Progenitor cell of endocrine pancreas (in vitro differentiated cells): ENCODE measurements around the gene AGTPBP1. TPM values are rescaled to one million over a fixed set of nuclear protein-coding genes. Genes with fewer than 3 reads are reported as not detected.

Experiments
- DNase-seq: peaks from one replicate; pipeline ENCODE4 v3.0.0; 2021; ENCODE audit warnings: low spot score; ENCODE audit not compliant: unreplicated experiment
- H3K27ac Mint-ChIP-seq: 2 replicates; pipeline ENCODE4 v1.8.0; 2021; ENCODE audit warnings: mild to moderate bottlenecking, moderate library complexity, mixed read lengths
- H3K27me3 Mint-ChIP-seq: 2 replicates; pipeline ENCODE4 v1.8.0; 2021; ENCODE audit warnings: mixed read lengths
- H3K36me3 Mint-ChIP-seq: 2 replicates; pipeline ENCODE4 v1.8.0; 2022; ENCODE audit warnings: mixed read lengths; ENCODE audit not compliant: insufficient read depth
- H3K4me1 Mint-ChIP-seq: 2 replicates; pipeline ENCODE4 v1.8.0; 2021; ENCODE audit warnings: low read depth, mixed read lengths
- H3K4me3 Mint-ChIP-seq: 2 replicates; pipeline ENCODE4 v1.8.0; 2021; ENCODE audit warnings: low read depth, mild to moderate bottlenecking, moderate library complexity, mixed read lengths
- H3K9me3 Mint-ChIP-seq: 2 replicates; pipeline ENCODE4 v1.8.0; 2021; ENCODE audit warnings: low read depth, mixed read lengths
- total RNA-seq: library from RNA; stranded (reverse); gene quantifications from 2 replicates; pipeline ENCODE4 v1.2.1, GENCODE V29; 2021
- TF ChIP-seq, protein P1 (sequence below): fragments of 200-600 bp; sonication (generic); IDR thresholded peaks from one replicate; pipeline ENCODE4 v1.5.0; 2021; ENCODE audit warnings: antibody characterized with exemption, mild to moderate bottlenecking; ENCODE audit not compliant: unreplicated experiment

Gene AGTPBP1
- total RNA-seq, 1 donor from 2014 or later = 44.3 TPM

DNA sequence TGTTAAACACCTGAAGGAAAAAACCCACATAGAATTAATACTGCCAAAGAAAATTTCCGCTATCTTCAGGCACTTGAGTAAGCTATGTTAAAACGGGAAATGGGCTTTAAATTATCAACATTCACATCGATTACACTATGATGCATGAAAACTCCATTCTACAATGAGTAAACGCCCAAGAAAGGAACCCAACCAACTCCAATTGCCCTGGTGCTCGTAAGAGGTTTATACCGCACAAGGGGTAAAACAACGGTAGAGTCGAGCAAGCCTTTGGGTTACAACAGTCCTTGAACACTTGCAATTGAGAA, 1.0 kb downstream of the AGTPBP1 start:
- H3K4me1 Mint-ChIP-seq = peaks cover 23% of the 10 kb centered on the region
- DNase-seq = no peak
- peak overlapping the region; percentile 95 for H3K27ac Mint-ChIP-seq
- H3K27me3 Mint-ChIP-seq = peaks cover 15% of the 10 kb centered on the region
- H3K9me3 Mint-ChIP-seq = no peaks in the 10 kb centered on the region
- H3K4me3 Mint-ChIP-seq = peak overlapping the region; percentile 91
- H3K36me3 Mint-ChIP-seq = no peaks in the 10 kb centered on the region
- TF ChIP-seq, protein P1, sequence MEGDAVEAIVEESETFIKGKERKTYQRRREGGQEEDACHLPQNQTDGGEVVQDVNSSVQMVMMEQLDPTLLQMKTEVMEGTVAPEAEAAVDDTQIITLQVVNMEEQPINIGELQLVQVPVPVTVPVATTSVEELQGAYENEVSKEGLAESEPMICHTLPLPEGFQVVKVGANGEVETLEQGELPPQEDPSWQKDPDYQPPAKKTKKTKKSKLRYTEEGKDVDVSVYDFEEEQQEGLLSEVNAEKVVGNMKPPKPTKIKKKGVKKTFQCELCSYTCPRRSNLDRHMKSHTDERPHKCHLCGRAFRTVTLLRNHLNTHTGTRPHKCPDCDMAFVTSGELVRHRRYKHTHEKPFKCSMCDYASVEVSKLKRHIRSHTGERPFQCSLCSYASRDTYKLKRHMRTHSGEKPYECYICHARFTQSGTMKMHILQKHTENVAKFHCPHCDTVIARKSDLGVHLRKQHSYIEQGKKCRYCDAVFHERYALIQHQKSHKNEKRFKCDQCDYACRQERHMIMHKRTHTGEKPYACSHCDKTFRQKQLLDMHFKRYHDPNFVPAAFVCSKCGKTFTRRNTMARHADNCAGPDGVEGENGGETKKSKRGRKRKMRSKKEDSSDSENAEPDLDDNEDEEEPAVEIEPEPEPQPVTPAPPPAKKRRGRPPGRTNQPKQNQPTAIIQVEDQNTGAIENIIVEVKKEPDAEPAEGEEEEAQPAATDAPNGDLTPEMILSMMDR = no peak

DNA sequence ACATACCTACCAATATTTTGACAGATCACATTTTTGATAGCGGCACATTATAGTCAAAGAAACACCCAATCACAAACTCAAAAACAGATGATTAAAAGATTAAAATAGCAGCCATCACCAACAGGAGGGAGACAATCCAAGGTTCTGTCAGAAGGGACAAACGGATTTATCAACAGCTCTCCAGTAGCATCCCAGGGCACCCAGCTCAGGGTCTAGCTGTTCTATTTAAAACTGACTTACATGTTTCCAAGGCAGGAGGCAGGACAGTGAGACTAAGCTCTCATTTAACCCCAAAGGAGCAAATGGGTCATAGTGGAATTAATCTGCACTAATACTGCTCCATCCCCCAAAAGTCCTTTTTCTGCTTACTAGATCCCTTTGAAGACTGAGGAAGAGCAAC, 3.2 kb downstream of the AGTPBP1 start:
- Mint-ChIP-seq H3K27me3 (peaks cover 4% of the 10 kb centered on the region), H3K9me3 (peaks cover 2% of the 10 kb centered on the region), H3K4me1 (peaks cover 20% of the 10 kb centered on the region), H3K27ac (no peak overlapping the region), H3K36me3 (peaks cover 3% of the 10 kb centered on the region), H3K4me3 (no peak overlapping the region)
- TF ChIP-seq, protein P1 = no peak
- no peak for DNase-seq

DNA sequence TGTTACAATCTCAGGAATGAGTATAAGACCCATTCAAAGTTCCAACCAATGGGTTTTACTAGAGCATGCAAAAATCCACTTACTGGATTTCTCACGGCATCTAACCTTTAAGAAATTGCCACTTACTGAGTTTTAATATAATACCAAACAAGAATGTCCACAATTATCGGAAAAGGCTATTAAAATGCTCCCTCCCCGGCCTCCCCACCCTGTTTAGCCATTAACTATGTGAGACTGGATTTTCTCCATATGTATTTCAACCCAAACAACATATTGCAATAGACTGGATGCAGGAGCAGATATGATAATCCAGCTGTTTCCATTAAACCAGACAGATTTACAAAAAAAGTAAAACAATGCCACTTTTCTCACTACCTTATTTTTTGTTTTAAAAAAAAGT, 4.1 kb downstream of the AGTPBP1 start:
- no peak for DNase-seq
- Mint-ChIP-seq H3K4me1 (peaks cover 14% of the 10 kb centered on the region), H3K27me3 (no peaks in the 10 kb centered on the region), H3K36me3 (peaks cover 8% of the 10 kb centered on the region), H3K4me3 (no peak overlapping the region), H3K27ac (no peak overlapping the region), H3K9me3 (peaks cover 6% of the 10 kb centered on the region)
- TF ChIP-seq, protein P1 = no peak

DNA sequence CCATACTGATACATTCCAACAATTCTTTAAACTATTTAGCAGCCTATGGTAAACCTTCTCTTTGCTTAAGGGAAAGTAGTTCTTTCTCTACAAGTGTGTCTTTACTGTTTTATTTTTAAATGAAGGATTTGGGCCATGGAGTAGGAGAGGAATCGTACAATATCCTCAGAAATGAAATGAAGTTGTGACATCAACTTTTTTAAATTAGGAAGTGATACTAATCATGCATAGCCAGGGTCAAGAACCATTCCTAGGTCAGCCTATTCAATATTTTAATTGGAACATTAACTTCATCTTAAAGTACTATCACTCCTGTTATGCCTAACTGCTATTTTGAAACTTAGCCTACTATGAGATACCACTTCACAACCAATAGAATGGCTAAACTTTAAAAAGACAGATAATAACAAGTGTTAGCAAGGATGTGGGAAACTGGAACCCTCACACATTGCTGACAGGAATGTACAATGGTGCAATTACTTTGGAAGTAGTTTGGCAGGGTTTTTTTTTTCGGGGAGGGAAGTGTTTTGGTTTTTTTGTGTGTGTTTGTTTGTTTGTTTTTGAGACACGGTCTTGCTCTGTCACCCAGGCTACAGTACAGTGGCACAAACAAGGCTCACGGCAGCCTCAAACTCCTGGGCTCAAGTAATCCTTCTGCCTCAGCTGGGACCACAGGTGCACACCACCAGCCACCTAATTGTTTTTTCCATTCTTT, 10.7 kb downstream of the AGTPBP1 start:
- no peak for DNase-seq
- Mint-ChIP-seq H3K9me3 (peaks cover 6% of the 10 kb centered on the region), H3K4me1 (peaks cover 7% of the 10 kb centered on the region), H3K27ac (peak overlapping the region; percentile 26), H3K27me3 (no peaks in the 10 kb centered on the region), H3K4me3 (no peak overlapping the region), H3K36me3 (peaks cover 8% of the 10 kb centered on the region)
- TF ChIP-seq, protein P1 = no peak

GRCh38 chr9:85729882-85730281, 11.9 kb downstream of the AGTPBP1 start:
- H3K36me3 Mint-ChIP-seq = peaks cover 9% of the 10 kb centered on the region

More at GRCh38 chr9:85729882-85730281, 11.9 kb downstream of the AGTPBP1 start:
- TF ChIP-seq, protein P1 = no peak
- Mint-ChIP-seq H3K4me3 (no peak overlapping the region), H3K4me1 (peaks cover 7% of the 10 kb centered on the region), H3K9me3 (peaks cover 8% of the 10 kb centered on the region), H3K27me3 (no peaks in the 10 kb centered on the region), H3K27ac (no peak overlapping the region)
- DNase-seq = no peak
